Measurements from ENCODE around the gene FBN1. TPM values are rescaled to one million over a fixed set of nuclear protein-coding genes. Genes with fewer than 3 reads are reported as not detected.

The FBN1 gene
- total and polyA plus RNA-seq, 10 of the 15 experiments (the other 5 are each of a cell fraction or from before 2014, with no cell fraction given), result 2.2 to 15.3 (median 7.0) TPM

- Histone ChIP-seq H3K4me2 (ENCODE audit: control insufficient read depth, insufficient read depth) (no peak overlapping the region), H3K36me3 (ENCODE audit: control insufficient read depth in 2 of 2, insufficient read depth in 2 of 2, low read length in 1 of 2) (no peaks in the 10 kb centered on the region; a peak in 1 of 4 replicates), H3K79me2 (ENCODE audit: control insufficient read depth, insufficient read depth, low read length) (no peaks in the 10 kb centered on the region), H2AFZ (ENCODE audit: control insufficient read depth, low read depth, low read length) (no peak overlapping the region), H3K9ac (ENCODE audit: control insufficient read depth, insufficient read depth, low read length) (no peak overlapping the region), H3K4me3 (no peak overlapping the region), H4K20me1 (ENCODE audit: control insufficient read depth, insufficient read depth) (no peaks in the 10 kb centered on the region), H3K9me3 (replicated peaks; ENCODE audit: control insufficient read depth, insufficient read depth, low read length) (no peaks in the 10 kb centered on the region), H3K27me3 (replicated peaks in 1 of 2; ENCODE audit: control insufficient read depth in 2 of 2, insufficient read depth in 2 of 2, low read length in 1 of 2) (no peaks in the 10 kb centered on the region), H3K4me1 (ENCODE audit: control insufficient read depth, insufficient read depth, low read length) (peaks cover 6% of the 10 kb centered on the region), H3K27ac (ENCODE audit: control insufficient read depth, insufficient read depth) (no peak overlapping the region)
- no peak for DNase-seq (ENCODE audit: low read depth, low spot score)
- ChIA-PET CTCF (interaction anchor here (0.7 to 1.8 kb wide), 5 partner anchors 13 to 233 kb away, joined by 3 to 5 read pairs (median 4); no protein-coding TSS in a partner anchor), SMC1A (ENCODE audit: uncharacterized antibody, unreplicated experiment) (interaction anchor here (0.7 to 3.2 kb wide), 7 partner anchors 13 to 230 kb away, joined by 3 to 14 read pairs (median 3); no protein-coding TSS in a partner anchor), POLR2A (no interaction called here), RAD21 (ENCODE audit: unreplicated experiment) (interaction anchor here (1.1 to 2.2 kb wide), 2 partner anchors 38 to 49 kb away, joined by 3 to 7 read pairs; no protein-coding TSS in a partner anchor)
- TF ChIP-seq NR2C2 (IDR thresholded peaks at IDR 0.05; ENCODE audit: borderline replicate concordance, control insufficient read depth, insufficient read length, low read depth) (no peak), ZNF592 (IDR thresholded peaks at IDR 0.05) (no peak), FOXM1 (IDR thresholded peaks at IDR 0.05; ENCODE audit: low read depth, low read length) (no peak), MYB (IDR thresholded peaks at IDR 0.05; ENCODE audit: borderline replicate concordance, low read depth, low read length) (no peak), EED (IDR thresholded peaks at IDR 0.05; ENCODE audit: low read depth) (no peak), SP1 (IDR thresholded peaks at IDR 0.05; ENCODE audit: low read depth, low read length) (no peak), HDAC2 (IDR thresholded peaks at IDR 0.05) (no peak), KAT2A (conservative IDR thresholded peaks at IDR 0.05; ENCODE audit: control insufficient read depth, low read depth, low read length) (no peak), SREBF2 (IDR thresholded peaks at IDR 0.05; ENCODE audit: low read length) (no peak), ATF7 (IDR thresholded peaks at IDR 0.05; ENCODE audit: low read depth) (no peak), YBX1 (IDR thresholded peaks at IDR 0.05) (no peak), SUPT20H (IDR thresholded peaks at IDR 0.05; ENCODE audit: borderline replicate concordance, control insufficient read depth, low read depth, low read length) (no peak)
- TF ChIP-seq, protein P1, sequence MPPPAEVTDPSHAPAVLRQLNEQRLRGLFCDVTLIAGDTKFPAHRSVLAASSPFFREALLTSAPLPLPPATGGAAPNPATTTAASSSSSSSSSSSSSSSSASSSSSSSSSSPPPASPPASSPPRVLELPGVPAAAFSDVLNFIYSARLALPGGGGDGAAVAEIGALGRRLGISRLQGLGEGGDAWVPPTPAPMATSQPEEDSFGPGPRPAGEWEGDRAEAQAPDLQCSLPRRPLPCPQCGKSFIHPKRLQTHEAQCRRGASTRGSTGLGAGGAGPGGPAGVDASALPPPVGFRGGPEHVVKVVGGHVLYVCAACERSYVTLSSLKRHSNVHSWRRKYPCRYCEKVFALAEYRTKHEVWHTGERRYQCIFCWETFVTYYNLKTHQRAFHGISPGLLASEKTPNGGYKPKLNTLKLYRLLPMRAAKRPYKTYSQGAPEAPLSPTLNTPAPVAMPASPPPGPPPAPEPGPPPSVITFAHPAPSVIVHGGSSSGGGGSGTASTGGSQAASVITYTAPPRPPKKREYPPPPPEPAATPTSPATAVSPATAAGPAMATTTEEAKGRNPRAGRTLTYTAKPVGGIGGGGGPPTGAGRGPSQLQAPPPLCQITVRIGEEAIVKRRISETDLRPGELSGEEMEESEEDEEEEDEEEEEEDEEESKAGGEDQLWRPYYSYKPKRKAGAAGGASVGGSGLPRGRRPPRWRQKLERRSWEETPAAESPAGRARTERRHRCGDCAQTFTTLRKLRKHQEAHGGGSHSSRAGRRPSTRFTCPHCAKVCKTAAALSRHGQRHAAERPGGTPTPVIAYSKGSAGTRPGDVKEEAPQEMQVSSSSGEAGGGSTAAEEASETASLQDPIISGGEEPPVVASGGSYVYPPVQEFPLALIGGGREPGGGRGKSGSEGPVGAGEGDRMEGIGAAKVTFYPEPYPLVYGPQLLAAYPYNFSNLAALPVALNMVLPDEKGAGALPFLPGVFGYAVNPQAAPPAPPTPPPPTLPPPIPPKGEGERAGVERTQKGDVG (CRISPR knock-in tag; IDR thresholded peaks at IDR 0.05), result no peak
- TF ChIP-seq, protein P2, sequence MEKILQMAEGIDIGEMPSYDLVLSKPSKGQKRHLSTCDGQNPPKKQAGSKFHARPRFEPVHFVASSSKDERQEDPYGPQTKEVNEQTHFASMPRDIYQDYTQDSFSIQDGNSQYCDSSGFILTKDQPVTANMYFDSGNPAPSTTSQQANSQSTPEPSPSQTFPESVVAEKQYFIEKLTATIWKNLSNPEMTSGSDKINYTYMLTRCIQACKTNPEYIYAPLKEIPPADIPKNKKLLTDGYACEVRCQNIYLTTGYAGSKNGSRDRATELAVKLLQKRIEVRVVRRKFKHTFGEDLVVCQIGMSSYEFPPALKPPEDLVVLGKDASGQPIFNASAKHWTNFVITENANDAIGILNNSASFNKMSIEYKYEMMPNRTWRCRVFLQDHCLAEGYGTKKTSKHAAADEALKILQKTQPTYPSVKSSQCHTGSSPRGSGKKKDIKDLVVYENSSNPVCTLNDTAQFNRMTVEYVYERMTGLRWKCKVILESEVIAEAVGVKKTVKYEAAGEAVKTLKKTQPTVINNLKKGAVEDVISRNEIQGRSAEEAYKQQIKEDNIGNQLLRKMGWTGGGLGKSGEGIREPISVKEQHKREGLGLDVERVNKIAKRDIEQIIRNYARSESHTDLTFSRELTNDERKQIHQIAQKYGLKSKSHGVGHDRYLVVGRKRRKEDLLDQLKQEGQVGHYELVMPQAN (conservative IDR thresholded peaks at IDR 0.05), result no peak
- no peak for FAIRE-seq
- intact Hi-C loops (cut with micrococcal nuclease; ENCODE audit: unreplicated experiment), result no loop called here
- no peak for ATAC-seq
- in situ Hi-C loops (cut with MboI), result no loop called here
- no TSS peak for BruUV-seq (replicated peaks)
- 100% methylated on average over 1 of the region's 1 CpG for WGBS (ENCODE audit: insufficient coverage, insufficient replicate concordance, low lambda C conversion rate, missing lambda C conversion rate)
These were observed 237.9 kb downstream of the FBN1 start for GRCh38 chr15:48407646-48408045.
